Left forelimb (tissue), 1 donor: Measurements from ENCODE around the gene SELENOK.

Experiments
- DNase-seq: peaks from one replicate; pipeline ENCODE4 v3.0.0-alpha.2; 2018; ENCODE audit warnings: low spot score

The SELENOK gene

DNA sequence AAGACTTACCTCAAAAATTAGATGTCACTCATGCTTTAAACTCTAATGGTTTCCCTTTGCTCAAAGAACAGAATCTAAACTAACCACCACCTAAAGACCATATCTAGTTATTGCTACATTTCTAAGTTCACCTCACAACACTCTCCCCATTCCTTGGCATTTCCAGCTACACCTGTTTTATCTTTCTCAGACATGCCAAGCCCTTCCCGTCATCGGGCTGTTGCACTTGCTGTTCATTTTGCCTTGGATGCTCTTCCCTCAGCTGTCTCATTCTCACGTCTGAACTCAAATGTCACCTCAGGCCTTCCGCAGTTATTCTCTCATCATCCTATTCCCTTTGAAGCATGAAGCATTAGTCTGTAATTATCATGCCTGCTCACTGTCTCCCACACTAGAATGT is 8.7 kb downstream of the SELENOK start:
- DNase-seq: no peak

GRCh38 chr3:53881691-53882593 is 9.7 kb downstream of the SELENOK start, which contains the start of gene ACTR8:
Gene ACTR8, minus strand, starts transcription at chr3:53882152. Its CDS starts 51 bp downstream, at chr3:53882101.
- DNase-seq: peak; percentile 95

DNA sequence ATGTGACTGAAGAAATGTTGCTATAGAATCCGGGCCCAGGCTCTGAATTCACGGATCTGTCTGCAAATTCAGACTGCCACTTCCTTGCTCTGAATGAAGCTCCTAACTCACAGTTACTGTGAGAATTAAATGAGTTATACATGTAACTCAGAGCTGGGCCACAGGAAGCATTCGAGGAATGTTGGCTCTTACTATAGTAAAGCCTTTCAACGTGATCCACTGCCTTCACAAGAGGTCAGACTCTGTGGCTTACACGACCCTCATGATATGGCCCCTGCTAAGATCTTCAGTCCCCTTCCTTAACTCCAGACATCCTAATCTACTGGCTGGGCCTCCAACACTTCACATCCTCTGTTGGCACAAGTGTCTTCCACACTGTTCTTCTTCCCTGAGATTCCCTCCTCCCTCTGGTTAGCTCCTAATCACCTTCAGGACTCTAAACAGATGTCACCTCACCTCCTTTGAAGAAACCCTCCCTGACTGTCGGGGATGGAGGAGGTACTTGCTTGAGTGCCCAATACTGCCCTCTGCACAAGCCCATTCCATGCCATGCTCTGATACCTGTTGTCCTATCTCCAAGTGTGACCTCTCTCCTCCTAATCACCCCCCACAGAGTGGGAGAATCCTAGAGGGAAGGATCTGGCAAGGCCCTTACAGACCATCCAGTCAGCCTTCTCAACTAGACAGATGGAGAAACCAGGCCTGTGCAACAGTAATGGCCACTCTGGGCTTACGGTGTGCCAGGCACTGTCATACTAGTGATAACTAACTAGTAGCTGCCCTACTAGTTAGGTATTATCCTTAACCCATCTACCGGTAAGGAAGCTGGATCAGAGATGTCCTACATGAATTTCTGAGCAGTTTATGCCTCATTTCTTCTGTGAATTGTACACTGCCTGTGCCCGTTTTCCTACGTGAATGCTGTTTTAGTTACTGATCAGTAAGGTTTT is 11.0 kb downstream of the SELENOK start:
- no peak for DNase-seq

DNA sequence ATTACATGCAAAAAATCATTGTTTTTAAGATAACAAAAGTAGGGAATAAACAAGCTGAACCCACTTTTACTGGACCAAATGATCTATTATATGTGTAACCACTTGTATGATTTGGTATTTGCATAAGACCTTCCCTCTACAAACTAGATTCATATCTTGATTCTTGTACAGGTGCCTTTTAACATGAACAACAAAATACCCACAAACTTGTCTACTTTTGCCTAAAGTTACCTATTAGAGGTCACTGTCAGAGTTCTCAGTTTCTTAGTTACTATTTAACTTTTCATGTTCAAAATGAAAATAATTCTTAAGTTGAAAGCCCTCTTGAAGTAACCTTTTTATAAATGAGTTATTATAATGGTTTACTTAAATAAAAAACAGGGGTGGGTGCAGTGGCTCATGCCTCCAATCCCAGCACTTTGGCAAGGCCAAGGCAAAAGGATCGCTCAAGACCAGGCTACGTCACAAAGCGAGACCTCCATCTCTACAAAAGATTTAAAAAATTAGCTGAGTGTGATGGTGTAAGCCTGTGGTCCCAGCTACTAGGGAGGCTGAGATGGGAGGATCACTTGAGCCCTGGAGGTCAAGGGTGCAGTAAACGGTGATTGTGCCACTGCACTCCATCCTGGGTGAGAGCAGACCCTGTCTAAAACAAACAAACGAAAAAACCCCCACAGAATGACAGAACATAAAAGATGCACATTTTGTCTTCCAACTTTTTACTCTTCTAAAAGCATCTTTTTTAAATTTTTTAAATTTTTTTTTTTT is 25.7 kb downstream of the SELENOK start:
- DNase-seq: no peak

- no peak for DNase-seq
Measured at GRCh38 chr3:53863145-53863544, 28.5 kb downstream of the SELENOK start.

DNA sequence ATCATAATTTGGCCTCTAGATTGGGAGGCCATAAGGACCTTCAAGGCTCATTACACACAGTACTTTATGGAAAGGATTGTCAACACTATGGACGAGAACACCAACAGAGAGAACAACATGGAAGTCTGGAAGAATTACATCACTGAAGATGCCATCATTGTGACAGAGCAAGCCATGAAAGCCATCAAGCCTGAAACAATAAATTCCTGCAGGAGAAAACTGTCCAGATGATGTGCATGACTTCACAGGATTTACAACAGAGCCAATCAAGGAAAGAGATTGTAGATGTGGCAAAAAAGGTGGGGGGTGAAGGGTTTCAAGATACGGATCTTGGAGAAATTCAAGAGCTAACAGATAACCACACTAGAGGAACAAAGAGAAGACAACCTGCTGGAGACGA is 29.4 kb downstream of the SELENOK start:
- no peak for DNase-seq

GRCh38 chr3:53860196-53860595 is 31.5 kb downstream of the SELENOK start:
- no peak for DNase-seq

DNA sequence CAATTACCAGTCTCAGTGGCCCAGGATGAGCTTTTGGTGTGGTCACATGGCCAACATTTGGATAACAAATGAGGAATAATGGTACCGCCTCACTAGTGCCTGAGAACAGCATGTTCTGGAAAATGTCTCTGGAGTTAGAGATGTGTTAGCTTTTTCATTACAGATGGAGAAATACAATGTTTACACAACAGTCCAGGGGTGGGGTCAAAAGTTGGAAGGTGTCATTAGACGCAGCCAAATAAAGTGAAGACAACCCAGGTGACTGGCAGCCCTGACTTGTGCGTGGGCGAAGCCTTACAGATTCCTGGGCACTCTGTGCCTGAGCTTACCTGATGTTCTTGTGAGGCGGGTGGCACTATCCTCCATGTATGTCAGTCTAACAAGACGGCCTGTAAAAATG is 32.5 kb downstream of the SELENOK start:
- DNase-seq: no peak

GRCh38 chr3:53858096-53858741 is 33.4 kb downstream of the SELENOK start:
- DNase-seq: no peak

- DNase-seq: no peak
Measured at GRCh38 chr3:53856964-53857363, 34.7 kb downstream of the SELENOK start.

DNA sequence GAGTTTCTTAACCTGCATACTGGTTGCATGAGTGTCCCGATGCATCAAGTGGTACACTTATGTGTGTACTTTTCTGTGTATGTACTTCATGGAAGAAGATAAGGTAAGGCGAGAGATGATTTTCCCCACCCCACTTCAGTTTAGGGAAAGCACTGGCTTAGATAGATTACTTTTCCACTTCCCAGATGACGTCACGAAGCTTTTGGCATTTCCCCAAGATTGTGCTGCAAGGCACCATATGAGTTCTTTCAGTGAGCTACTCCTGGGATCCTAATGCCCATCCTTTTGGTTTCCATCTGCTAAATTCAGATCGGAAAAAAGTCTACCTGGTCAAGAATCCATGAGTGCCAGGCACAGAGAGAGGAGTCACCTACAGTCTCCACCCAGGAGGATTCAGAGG is 40.8 kb downstream of the SELENOK start:
- DNase-seq: no peak

DNA sequence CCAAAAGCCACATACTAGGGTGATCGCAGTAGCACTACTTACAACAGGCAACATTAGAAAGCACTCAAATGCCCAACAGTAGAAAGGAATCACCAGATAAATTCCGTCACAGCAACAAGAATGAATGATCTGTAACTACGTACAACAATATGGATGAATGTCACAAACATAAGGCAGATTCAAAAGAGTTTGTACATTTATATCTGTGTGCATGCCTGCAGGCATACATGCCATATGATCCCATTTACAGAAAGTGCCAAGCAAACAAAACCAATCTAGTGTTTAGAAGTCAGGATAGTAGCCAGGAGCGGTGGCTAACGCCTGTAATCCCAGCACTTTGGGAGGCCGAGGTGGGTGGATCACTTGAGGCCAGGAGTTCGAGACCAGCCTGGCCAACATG is 41.7 kb downstream of the SELENOK start:
- no peak for DNase-seq

- no peak for DNase-seq
Measured at GRCh38 chr3:53846851-53847155, 44.9 kb downstream of the SELENOK start.

- DNase-seq: no peak
Measured at GRCh38 chr3:53846134-53846850, 45.4 kb downstream of the SELENOK start, which contains the start of the genes CHDH and IL17RB. Gene CHDH, minus strand, starts transcription at chr3:53846419. Its CDS starts 22,411 bp downstream, at chr3:53824008. Gene IL17RB, plus strand, starts transcription at chr3:53846568. Its CDS starts 21 bp downstream, at chr3:53846589.

GRCh38 chr3:53845881-53846133 is 45.9 kb downstream of the SELENOK start:
- DNase-seq: peak; percentile 77

- peak; percentile 74 for DNase-seq
Measured at GRCh38 chr3:53845103-53845880, 46.4 kb downstream of the SELENOK start.

DNA sequence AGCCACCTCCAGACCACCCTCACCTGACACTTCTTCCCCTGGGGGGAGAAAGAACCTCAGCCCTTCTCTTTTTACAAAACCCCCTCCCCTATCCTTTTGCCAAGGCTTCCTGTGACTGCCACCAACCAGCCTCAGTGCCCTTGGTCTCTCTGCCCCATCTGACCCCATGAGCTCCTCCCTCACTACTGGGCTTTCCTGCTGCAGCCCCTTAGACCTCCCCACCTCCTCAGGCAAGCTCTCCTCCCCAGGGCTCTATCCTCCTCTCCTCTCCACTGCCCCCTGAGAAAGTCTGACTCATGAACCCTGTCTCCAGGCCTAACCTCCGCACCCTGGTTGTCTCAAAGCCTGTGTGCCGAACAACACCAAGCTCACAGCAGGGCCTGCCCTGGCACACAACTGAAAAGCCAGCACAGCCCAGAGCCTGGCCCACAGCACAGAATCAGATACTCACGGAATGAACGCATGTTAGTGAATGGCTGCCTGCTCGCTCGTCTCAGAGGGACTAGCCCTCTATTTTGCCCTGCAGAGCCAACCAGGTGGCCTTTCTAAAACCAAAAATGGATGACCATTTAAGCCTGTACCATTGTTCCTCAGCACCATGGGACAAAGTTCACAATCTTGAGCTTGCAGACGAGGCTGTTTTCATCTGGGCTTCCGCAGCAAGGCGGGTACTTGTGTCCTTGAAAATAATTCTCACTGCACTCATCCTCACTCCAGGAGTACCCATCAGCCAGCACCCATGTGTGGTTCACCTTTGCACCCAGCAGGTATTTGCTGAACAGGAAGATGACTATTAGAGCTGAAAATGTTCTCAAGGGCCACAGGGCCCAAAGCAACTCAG is 47.2 kb downstream of the SELENOK start:
- peak; percentile 42 for DNase-seq

GRCh38 chr3:53843195-53844177 is 48.2 kb downstream of the SELENOK start:
- DNase-seq: peak; percentile 37
